HG03378 (cell line): ENCODE data around the gene CD151.

ENCODE experiments used
- ATAC-seq: cut with Tn5 transposase; IDR thresholded peaks from one replicate; pipeline ENCODE4 v1.9.1; 2021; ENCODE audit warnings: mild to moderate bottlenecking, moderate library complexity; ENCODE audit not compliant: unreplicated experiment

CD151 gene

GRCh38 chr11:796565-797295 lies 36.0 kb upstream of the CD151 start:
- ATAC-seq: no peak

GRCh38 chr11:797296-798092 lies 35.3 kb upstream of the CD151 start:
- peak; percentile 43 for ATAC-seq

DNA sequence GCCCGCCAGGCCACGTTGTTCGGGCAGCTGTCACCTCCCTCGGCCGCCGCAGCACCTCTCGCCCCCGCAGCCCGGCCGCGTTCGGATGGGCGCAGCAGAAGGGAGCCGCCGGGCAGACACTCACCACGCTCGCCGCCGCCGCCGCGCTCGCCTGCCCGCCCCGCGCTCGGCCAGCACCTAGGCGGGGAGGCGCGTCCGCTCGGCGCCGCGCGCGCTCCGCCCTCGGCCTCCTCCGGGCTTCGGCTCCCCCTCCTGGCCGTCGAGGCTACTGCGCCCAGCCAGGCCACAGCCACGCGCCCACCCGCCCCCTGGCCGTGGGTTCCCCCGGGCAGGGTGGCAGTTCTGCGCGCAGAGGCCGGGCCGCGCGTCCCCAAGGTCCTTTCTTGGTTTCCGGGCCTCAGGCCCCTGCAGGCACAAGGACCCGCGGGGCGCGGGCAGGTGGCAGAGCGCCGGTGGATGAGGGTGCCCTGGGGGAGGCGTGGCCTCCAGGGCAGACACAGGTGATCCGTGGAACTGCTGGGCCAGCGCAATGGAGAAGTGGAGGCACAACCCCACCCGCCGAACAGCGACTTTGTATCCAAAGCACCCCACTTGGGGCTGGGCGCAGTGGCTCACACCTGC lies 34.5 kb upstream of the CD151 start, which contains the start of gene SLC25A22:
Gene SLC25A22, minus strand, starts transcription at position 189 of the 621 bp plus-strand sequence. CDS start 3,275 bp downstream, outside the sequence.
- ATAC-seq: peak; percentile 29

DNA sequence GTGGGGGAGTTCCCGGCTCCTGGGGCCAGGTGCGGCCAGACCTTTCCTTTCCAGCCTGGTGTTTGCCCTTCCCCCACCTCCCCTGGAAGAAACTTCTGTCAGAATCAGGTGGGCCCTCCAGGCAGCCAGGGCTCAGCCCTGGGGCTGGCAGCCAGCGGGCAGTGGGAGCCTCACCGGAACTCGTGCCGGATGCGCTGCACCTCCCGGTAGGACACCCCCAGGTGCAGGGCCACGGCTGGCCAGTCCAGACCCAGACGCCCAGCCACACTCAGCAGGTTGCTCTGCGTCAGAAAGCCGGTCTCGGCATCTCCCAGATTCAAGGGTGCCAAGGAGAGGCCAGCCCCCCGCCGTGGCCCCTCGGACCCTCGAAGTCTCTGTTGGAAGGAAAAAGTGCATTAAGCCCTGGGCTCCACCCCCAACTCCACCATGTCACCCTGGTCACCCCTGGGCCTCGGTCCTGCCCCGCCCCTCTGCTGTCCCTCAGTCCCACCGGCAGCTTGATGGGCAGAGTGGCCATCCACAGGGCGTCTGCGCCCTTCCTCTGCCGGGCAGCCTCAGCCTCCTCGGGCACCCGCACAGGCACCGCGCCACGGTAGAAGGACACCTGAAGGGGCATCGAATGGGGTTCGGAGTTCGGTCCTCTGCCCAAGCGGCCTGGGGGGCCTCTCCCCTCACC lies 33.0 kb upstream of the CD151 start:
- ATAC-seq: no peak

GRCh38 chr11:800473-800872 lies 32.3 kb upstream of the CD151 start:
- no peak for ATAC-seq

DNA sequence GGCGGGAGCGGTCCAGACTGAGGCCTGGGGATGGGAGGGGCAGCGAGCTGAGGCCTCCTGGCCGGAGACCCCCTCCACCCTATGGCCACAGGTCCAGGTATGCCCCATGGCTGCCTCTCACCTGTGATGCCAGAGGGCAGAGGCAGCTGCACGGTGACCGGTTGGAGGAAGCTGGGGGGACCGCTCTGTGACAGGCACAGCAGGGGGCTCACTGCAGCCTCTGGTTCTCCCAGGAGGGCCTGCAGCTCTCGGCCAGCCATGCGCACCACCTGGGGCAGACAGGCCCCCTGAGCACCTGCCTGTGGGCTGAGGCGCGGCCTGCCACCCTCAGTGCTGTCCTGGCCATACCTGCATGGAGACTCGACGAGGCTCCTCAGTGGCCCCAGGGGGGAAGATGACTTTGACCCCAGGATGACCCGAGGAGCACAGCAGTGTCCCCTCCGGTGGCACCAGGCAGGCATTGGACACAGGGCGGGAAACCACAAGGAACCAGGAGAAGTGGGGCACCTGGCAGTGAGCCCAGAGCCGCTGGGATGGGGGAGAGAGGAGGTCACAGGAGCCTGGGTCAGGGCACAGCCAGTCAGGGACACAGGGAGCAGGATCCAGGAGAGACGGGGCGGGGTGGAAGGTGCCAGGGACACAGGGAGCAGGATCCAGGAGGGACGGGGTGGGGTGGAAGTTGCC lies 31.5 kb upstream of the CD151 start:
- ATAC-seq: no peak

- ATAC-seq: no peak
Observed at GRCh38 chr11:802018-802617, 30.6 kb upstream of the CD151 start.

- ATAC-seq: no peak
Observed at GRCh38 chr11:802693-803466, 29.9 kb upstream of the CD151 start.

- ATAC-seq: no peak
Observed at GRCh38 chr11:803467-803742, 29.3 kb upstream of the CD151 start.

DNA sequence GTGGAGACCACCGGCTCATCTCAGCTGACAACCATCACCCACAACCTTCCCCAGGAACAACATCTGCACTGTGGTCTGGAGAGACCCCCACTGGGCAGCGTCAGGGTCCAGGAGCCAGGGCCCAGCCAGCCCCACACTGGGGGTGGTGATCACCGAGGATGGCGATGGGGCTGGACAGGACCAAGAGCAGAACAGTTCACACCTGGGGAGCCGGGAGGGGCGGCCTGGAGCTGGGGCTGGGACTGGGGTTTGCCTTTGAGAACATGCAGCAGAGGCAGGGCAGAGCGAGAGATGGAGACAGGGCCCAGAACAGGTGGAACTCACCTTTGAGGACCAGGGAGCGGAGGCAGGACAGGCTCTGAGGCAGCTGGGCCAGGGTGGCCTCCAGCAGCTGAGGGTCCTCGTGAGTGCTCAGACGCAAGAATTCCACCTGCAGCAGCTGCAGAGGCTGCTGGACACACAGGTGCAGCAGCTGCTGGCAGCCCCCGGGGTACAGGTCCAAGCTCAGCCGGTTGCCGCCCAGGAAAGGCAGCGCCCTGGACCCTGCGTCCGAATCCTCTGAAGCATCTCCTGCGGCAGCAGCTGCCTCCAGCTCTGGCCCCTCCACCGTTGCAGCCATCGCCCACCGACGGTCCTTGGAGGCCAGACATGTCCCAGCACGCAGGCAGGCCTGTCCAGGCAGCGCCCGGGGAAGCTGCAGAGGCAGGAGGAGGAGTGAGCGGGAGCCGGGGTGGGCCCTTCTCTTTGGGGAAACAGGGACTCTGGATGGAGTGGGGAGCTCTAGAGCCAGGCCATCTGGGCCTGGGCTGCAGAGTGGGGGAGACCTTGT lies 28.8 kb upstream of the CD151 start:
- ATAC-seq: no peak

DNA sequence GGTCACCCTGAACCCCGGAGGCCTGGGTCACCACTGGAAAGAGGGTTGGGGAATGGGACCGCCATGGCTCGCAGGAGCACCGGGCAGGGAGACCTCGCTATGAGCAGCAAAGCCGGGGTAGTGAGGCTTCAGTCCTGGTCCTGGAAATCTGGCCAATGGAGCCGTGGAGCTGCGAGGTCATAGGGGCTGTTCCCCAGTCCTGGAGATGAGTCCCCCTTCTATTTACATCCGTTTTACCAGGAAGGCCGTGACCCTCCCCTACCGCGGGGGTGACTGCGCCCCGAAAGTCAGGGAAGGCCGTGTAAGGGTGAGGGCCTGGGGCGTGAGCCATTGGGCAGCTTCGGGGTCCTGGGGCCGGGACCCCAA lies 28.2 kb upstream of the CD151 start:
- no peak for ATAC-seq

- ATAC-seq: no peak
Observed at GRCh38 chr11:808427-809286, 24.1 kb upstream of the CD151 start.

DNA sequence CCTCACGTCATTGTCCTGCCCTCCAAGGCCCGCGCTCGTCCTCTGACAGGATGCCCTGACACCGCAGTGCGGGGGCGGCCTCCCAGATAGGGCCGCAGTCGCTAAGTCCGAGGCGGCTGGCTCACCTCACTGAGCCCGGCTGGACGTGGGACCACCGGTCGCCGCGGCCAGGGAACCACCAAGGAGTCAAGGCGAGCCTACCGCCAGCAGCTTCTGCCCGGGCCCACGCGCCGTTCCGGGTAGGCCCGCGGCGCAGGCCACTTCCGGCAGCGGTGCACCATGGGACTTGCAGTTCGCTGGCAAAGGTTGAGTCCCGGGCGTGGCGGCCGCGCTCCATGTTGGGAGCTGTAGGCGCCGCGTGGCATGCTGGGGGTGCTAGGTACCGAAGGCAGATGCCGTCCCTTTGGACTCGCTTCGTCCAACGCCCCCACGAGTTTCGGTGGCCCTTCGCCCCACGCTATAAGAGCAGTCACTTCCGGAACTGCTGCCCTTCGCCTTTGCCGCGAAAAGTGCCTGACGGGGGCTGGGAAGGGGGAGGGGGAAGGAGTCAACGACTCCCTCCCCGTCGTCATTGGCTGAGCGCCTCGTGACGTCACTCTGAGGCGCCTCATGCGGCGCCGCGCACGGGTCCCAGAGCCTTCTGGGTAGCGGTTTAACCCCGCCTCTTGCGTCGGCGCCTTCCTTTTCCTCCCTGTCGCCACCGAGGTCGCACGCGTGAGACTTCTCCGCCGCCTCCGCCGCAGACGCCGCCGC lies 23.3 kb upstream of the CD151 start, which contains the start of gene RPLP2:
Gene RPLP2, plus strand, starts transcription at position 681 of the 753 bp plus-strand sequence. CDS start 268 bp downstream, outside the sequence.
- peak; percentile 63 for ATAC-seq

- ATAC-seq: no peak
Observed at GRCh38 chr11:810040-810567, 22.6 kb upstream of the CD151 start.

DNA sequence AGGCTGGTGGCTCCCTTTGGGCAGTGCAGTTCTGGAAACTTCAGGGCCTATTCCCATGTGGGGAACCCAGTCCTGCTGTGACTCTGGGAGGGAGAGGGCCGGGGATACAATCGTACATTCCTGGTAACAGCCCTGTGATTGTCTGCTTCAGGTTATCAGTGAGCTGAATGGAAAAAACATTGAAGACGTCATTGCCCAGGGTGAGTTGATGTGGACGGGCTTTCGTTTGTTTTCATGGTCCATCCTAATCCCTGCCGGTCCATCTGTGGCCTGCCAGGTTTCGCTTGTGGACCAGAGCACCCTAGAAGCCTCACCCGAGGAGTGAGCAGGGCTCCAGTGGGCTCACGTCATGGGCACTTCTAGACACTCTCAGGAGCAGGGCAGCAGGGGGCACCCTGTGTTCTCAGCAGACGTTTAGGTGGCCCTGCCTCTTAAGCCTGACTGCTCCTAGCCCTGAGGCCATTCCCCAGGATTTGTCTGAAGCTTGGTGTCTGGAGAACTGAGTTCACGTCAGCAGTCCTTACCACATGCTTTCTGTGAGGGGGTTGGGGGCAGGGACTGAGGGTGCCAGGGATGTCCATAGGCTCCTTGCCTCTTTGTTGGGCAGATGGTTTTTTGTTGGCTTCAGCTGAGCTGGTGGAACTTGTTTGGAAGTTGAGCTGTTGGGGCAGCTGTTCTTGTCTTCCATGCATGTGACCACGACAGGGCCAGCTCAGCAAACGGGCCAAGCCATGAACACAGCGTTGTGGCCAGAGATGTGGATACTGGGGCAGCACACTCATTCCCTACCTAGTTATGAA lies 21.1 kb upstream of the CD151 start:
- ATAC-seq: no peak

DNA sequence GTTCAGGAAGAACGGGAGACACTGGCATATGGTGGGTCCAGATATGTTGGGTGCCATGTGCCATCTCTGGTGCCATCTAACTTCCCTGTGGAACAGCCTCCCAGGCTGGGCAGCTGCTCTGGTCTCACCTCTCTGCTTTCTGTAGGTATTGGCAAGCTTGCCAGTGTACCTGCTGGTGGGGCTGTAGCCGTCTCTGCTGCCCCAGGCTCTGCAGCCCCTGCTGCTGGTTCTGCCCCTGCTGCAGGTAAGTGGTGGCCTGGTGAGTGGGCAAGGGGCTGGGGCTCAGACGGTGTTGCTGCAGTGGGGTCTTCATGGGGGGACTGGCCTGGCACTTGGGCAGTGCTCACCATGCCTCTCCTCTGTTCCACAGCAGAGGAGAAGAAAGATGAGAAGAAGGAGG lies 20.4 kb upstream of the CD151 start:
- ATAC-seq: no peak
